ENCODE data around the gene PPP1R3G.

PPP1R3G gene

GRCh38 chr6:5095236-5095635 is 10.1 kb downstream of the PPP1R3G start:
- DNase-seq (ENCODE audit: low read depth): peak; percentile 38
- Histone ChIP-seq H3K9me3 (ENCODE audit: control insufficient read depth, low read length) (no peaks in the 10 kb centered on the region), H3K4me1 (ENCODE audit: control insufficient read depth, insufficient read depth, low read length) (peaks cover 33% of the 10 kb centered on the region), H3K27me3 (replicated peaks; ENCODE audit: control insufficient read depth, insufficient read depth, low read length) (no peaks in the 10 kb centered on the region), H3K9ac (ENCODE audit: low read length) (no peak overlapping the region), H3K36me3 (ENCODE audit: control insufficient read depth, insufficient read depth, low read length, severe bottlenecking) (no peaks in the 10 kb centered on the region), H3K4me3 (ENCODE audit: low read length) (no peak overlapping the region)

DNA sequence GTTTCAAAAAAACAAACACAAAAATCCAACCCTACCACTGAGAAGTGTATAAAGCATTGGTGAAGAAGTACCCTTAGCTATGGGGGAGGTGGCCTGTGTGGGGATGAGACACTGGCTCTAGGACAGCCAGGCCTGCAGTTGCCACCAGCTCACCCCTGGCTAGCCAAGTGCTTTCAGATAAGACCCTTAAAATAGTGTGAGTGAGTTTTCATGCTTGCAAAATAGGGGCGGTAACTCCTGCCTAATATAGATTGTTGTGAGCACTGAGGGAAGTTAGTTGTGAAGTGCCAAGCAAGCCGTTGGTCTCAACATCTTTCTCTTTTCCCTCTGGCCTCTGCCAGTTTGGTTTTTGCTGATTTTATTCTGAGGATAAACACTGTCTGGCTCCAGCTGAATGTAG is 11.3 kb downstream of the PPP1R3G start:
- Histone ChIP-seq H3K4me3 (ENCODE audit: low read length) (no peak overlapping the region), H3K27me3 (replicated peaks; ENCODE audit: control insufficient read depth, insufficient read depth, low read length) (no peaks in the 10 kb centered on the region), H3K36me3 (ENCODE audit: control insufficient read depth, insufficient read depth, low read length, severe bottlenecking) (no peaks in the 10 kb centered on the region), H3K9ac (ENCODE audit: low read length) (no peak overlapping the region), H3K4me1 (ENCODE audit: control insufficient read depth, insufficient read depth, low read length) (peaks cover 33% of the 10 kb centered on the region), H3K9me3 (ENCODE audit: control insufficient read depth, low read length) (no peaks in the 10 kb centered on the region)
- DNase-seq (ENCODE audit: low read depth): no peak

DNA sequence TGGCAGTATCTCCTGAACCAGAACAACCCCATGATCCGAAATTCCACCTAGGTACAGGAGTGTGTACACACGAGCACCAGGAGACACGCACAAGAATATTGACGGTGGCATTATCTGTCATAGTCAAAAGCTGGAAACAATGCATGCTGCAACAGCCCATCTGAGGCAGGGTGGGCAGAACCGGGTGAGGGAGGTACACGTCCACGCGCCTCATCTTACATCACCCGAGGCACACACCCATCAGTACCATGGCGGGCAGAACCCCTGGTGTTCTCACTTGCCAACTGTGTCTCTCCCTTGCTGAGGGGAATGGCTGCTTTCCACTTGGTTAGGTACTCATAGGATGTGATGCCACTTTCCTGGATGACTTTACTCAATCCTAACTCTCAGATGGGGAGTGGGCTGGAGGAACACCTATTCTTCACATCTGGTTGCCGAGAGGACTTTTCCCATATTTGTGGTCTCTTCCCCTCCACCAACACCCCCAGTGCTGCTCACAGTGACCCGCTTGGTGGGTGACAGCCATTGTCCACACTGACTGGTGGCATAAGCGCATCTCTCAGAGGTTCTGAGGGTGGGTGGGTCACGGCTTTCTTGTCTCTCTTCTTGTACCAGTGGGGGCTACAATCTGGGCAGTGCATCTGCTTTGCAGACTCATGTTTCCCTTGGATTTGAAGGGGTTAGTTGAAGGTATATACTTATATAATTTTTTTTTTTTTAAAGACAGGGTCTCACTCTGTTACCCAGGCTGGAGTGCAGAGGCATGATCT is 13.5 kb downstream of the PPP1R3G start:
- Histone ChIP-seq H3K27me3 (replicated peaks; ENCODE audit: control insufficient read depth, insufficient read depth, low read length) (no peaks in the 10 kb centered on the region), H3K36me3 (ENCODE audit: control insufficient read depth, insufficient read depth, low read length, severe bottlenecking) (no peaks in the 10 kb centered on the region), H3K4me1 (ENCODE audit: control insufficient read depth, insufficient read depth, low read length) (peaks cover 26% of the 10 kb centered on the region), H3K9ac (ENCODE audit: low read length) (no peak overlapping the region), H3K9me3 (ENCODE audit: control insufficient read depth, low read length) (no peaks in the 10 kb centered on the region), H3K4me3 (ENCODE audit: low read length) (no peak overlapping the region)
- DNase-seq (ENCODE audit: low read depth): no peak

DNA sequence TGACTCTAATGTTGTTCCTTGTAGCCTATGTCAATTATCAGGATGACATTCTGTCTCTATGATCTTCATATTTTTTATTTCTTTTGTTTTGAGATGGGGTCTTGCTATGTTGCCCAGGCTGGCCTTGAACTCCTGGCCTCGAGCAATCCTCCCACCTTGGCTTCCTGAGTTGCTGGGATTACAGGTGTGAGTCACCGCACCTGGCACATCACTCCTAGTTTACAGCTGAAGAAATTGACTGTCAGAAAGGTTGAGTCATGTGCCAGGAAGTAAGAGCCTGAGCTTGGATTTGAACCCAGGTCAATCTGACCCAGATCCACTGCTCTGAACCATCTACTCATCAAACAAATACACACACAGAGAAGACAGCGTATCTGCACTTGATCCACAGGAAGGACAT is 14.4 kb downstream of the PPP1R3G start:
- H3K4me1 ChIP-seq (ENCODE audit: control insufficient read depth, insufficient read depth, low read length): peaks cover 21% of the 10 kb centered on the region
- H3K27me3 ChIP-seq (replicated peaks; ENCODE audit: control insufficient read depth, insufficient read depth, low read length): no peaks in the 10 kb centered on the region
- no peak overlapping the region for H3K4me3 ChIP-seq (ENCODE audit: low read length)
- H3K9me3 ChIP-seq (ENCODE audit: control insufficient read depth, low read length): no peaks in the 10 kb centered on the region
- no peak for DNase-seq (ENCODE audit: low read depth)
- no peaks in the 10 kb centered on the region for H3K36me3 ChIP-seq (ENCODE audit: control insufficient read depth, insufficient read depth, low read length, severe bottlenecking)
- no peak overlapping the region for H3K9ac ChIP-seq (ENCODE audit: low read length)

DNA sequence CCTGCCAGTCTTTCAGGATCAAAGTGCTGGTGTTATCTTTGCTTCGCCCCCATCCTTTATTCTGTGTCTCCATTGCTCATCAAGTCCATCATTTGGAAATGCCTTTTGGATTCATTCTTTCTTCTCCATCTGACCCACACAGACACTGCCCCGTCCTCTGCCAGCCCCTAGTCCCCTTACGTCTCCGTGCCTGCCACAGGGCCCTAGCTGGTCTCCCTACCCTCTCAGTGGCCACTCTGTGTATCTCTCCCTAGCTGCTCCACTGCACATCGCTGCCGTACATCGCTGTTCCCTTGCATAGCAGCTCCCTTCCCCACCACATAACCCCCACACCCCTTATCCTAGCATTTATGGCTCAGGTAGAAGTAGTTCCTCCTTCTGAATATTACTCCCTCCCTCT is 15.7 kb downstream of the PPP1R3G start:
- no peak overlapping the region for H3K4me3 ChIP-seq (ENCODE audit: low read length)
- no peaks in the 10 kb centered on the region for H3K36me3 ChIP-seq (ENCODE audit: control insufficient read depth, insufficient read depth, low read length, severe bottlenecking)
- no peaks in the 10 kb centered on the region for H3K27me3 ChIP-seq (replicated peaks; ENCODE audit: control insufficient read depth, insufficient read depth, low read length)
- H3K9me3 ChIP-seq (ENCODE audit: control insufficient read depth, low read length): no peaks in the 10 kb centered on the region
- H3K9ac ChIP-seq (ENCODE audit: low read length): no peak overlapping the region
- no peak for DNase-seq (ENCODE audit: low read depth)
- peaks cover 9% of the 10 kb centered on the region for H3K4me1 ChIP-seq (ENCODE audit: control insufficient read depth, insufficient read depth, low read length)

- Histone ChIP-seq H3K9ac (ENCODE audit: low read length) (no peak overlapping the region), H3K4me3 (ENCODE audit: low read length) (no peak overlapping the region), H3K27me3 (replicated peaks; ENCODE audit: control insufficient read depth, insufficient read depth, low read length) (no peaks in the 10 kb centered on the region), H3K4me1 (ENCODE audit: control insufficient read depth, insufficient read depth, low read length) (no peaks in the 10 kb centered on the region), H3K36me3 (ENCODE audit: control insufficient read depth, insufficient read depth, low read length, severe bottlenecking) (no peaks in the 10 kb centered on the region), H3K9me3 (ENCODE audit: control insufficient read depth, low read length) (no peaks in the 10 kb centered on the region)
- DNase-seq (ENCODE audit: low read depth): no peak
Measured at GRCh38 chr6:5102267-5102970, 17.3 kb downstream of the PPP1R3G start.

DNA sequence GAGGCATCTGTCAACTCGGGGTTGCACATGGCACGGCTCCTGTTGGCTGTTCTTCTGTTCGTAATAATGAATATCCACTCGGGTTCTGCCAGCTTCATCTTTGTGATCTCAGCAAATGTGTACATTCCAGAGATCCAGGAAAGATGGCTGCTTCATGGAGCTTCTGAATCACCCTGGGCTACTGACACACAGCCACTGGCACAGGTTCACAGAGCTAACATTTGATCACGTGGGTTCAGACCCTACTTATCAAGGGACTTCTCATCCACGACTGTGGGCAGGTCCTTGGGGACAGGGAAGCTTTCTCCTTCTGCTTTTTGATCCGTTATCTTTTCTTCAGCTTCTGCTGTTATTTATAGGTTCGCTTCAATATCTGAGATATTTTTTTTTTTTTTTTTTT is 18.1 kb downstream of the PPP1R3G start:
- Histone ChIP-seq H3K27me3 (replicated peaks; ENCODE audit: control insufficient read depth, insufficient read depth, low read length) (no peaks in the 10 kb centered on the region), H3K9me3 (ENCODE audit: control insufficient read depth, low read length) (no peaks in the 10 kb centered on the region)
- no peak for DNase-seq (ENCODE audit: low read depth)

DNA sequence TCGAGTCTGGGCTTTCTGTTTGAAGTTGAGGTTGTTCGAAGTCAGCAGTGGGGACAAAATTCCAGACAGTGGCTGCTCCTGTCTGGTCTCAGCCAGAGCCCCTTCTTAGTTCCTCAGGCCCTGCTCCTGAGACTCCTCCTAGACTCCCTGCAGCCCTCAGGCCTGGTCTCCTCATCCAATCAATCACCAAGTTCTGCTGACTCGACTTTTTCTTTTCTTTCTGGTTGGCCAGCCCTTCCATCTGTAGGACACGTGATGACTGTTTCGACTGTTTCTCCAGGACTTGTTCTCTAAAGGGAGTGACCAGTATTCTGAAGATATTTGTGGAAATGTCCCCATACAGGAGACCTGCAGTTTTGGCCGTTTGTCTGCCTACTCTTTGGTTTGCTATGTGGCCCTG is 19.5 kb downstream of the PPP1R3G start:
- Histone ChIP-seq H3K4me1 (ENCODE audit: control insufficient read depth, insufficient read depth, low read length) (no peaks in the 10 kb centered on the region), H3K27me3 (replicated peaks; ENCODE audit: control insufficient read depth, insufficient read depth, low read length) (no peaks in the 10 kb centered on the region), H3K36me3 (ENCODE audit: control insufficient read depth, insufficient read depth, low read length, severe bottlenecking) (no peaks in the 10 kb centered on the region), H3K9me3 (ENCODE audit: control insufficient read depth, low read length) (no peaks in the 10 kb centered on the region), H3K4me3 (ENCODE audit: low read length) (no peak overlapping the region), H3K9ac (ENCODE audit: low read length) (no peak overlapping the region)
- DNase-seq (ENCODE audit: low read depth): no peak

More for the DNA sequence above, 18.1 kb downstream of the PPP1R3G start:
- no peak overlapping the region for H3K9ac ChIP-seq (ENCODE audit: low read length)
- no peaks in the 10 kb centered on the region for H3K36me3 ChIP-seq (ENCODE audit: control insufficient read depth, insufficient read depth, low read length, severe bottlenecking)
- no peak overlapping the region for H3K4me3 ChIP-seq (ENCODE audit: low read length)
- no peaks in the 10 kb centered on the region for H3K4me1 ChIP-seq (ENCODE audit: control insufficient read depth, insufficient read depth, low read length)

- H3K4me1 ChIP-seq (ENCODE audit: control insufficient read depth, insufficient read depth, low read length): no peaks in the 10 kb centered on the region
- H3K27me3 ChIP-seq (replicated peaks; ENCODE audit: control insufficient read depth, insufficient read depth, low read length): no peaks in the 10 kb centered on the region
- DNase-seq (ENCODE audit: low read depth): no peak
- H3K36me3 ChIP-seq (ENCODE audit: control insufficient read depth, insufficient read depth, low read length, severe bottlenecking): no peaks in the 10 kb centered on the region
- H3K9ac ChIP-seq (ENCODE audit: low read length): no peak overlapping the region
- H3K9me3 ChIP-seq (ENCODE audit: control insufficient read depth, low read length): no peaks in the 10 kb centered on the region
- no peak overlapping the region for H3K4me3 ChIP-seq (ENCODE audit: low read length)
Measured at GRCh38 chr6:5105146-5105545, 20.0 kb downstream of the PPP1R3G start.

- no peaks in the 10 kb centered on the region for H3K9me3 ChIP-seq (ENCODE audit: control insufficient read depth, low read length)
- H3K27me3 ChIP-seq (replicated peaks; ENCODE audit: control insufficient read depth, insufficient read depth, low read length): no peaks in the 10 kb centered on the region
- H3K36me3 ChIP-seq (ENCODE audit: control insufficient read depth, insufficient read depth, low read length, severe bottlenecking): peaks cover 9% of the 10 kb centered on the region
- H3K9ac ChIP-seq (ENCODE audit: low read length): no peak overlapping the region
- no peak overlapping the region for H3K4me3 ChIP-seq (ENCODE audit: low read length)
- DNase-seq (ENCODE audit: low read depth): no peak
- H3K4me1 ChIP-seq (ENCODE audit: control insufficient read depth, insufficient read depth, low read length): peaks cover 4% of the 10 kb centered on the region
Measured at GRCh38 chr6:5107341-5107740, 22.2 kb downstream of the PPP1R3G start.

GRCh38 chr6:5108068-5108467 is 22.9 kb downstream of the PPP1R3G start:
- Histone ChIP-seq H3K27me3 (replicated peaks; ENCODE audit: control insufficient read depth, insufficient read depth, low read length) (no peaks in the 10 kb centered on the region), H3K4me1 (ENCODE audit: control insufficient read depth, insufficient read depth, low read length) (peaks cover 5% of the 10 kb centered on the region), H3K9me3 (ENCODE audit: control insufficient read depth, low read length) (no peaks in the 10 kb centered on the region), H3K36me3 (ENCODE audit: control insufficient read depth, insufficient read depth, low read length, severe bottlenecking) (peaks cover 9% of the 10 kb centered on the region), H3K9ac (ENCODE audit: low read length) (no peak overlapping the region), H3K4me3 (ENCODE audit: low read length) (no peak overlapping the region)
- no peak for DNase-seq (ENCODE audit: low read depth)
